WI38 (cell line): ENCODE measurements around the gene KRT9.

Experiments
- H3K4me3 ChIP-seq: 2 replicates; pipeline ENCODE4 v1.5.1; 2011; ENCODE audit warnings: low read depth, mild to moderate bottlenecking, control low read depth, low read length
- CTCF ChIP-seq: IDR thresholded peaks from 2 replicates; pipeline ENCODE4 v1.5.1; 2012; ENCODE audit warnings: low read depth, mild to moderate bottlenecking, control low read depth, low read length

Gene KRT9

DNA sequence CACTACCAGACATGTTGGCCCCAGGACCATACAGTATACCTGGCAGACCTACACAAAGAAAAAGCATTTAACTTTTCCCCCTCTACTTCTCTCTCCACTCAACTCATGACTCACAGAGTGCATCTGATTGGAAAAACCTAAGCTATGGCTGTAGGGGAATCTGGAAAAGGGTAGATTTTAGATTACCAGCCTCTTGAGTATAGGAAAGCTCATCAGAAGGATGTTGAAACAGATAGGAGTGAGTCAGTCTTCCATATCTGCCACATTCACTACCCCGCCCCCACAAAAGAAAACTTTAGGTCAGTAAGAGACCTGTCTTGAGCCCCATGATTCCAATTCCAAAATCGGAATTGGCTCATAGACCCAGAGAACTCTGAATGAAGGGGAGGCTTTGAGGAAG lies 12.3 kb downstream of the KRT9 start:
- no peak overlapping the region for H3K4me3 ChIP-seq

GRCh38 chr17:41556931-41557330 lies 14.9 kb downstream of the KRT9 start:
- no peak for TF ChIP-seq CTCF
- H3K4me3 ChIP-seq = no peak overlapping the region

More for the DNA sequence above, 12.3 kb downstream of the KRT9 start:
- no peak for TF ChIP-seq CTCF

- H3K4me3 ChIP-seq = no peak overlapping the region
- no peak for TF ChIP-seq CTCF
Measured at GRCh38 chr17:41556306-41556705, 15.6 kb downstream of the KRT9 start.

GRCh38 chr17:41555105-41555887 lies 16.6 kb downstream of the KRT9 start:
- no peak overlapping the region for H3K4me3 ChIP-seq
- no peak for TF ChIP-seq CTCF

- H3K4me3 ChIP-seq = no peak overlapping the region
- no peak for TF ChIP-seq CTCF
Measured at GRCh38 chr17:41553987-41554680, 17.7 kb downstream of the KRT9 start.

DNA sequence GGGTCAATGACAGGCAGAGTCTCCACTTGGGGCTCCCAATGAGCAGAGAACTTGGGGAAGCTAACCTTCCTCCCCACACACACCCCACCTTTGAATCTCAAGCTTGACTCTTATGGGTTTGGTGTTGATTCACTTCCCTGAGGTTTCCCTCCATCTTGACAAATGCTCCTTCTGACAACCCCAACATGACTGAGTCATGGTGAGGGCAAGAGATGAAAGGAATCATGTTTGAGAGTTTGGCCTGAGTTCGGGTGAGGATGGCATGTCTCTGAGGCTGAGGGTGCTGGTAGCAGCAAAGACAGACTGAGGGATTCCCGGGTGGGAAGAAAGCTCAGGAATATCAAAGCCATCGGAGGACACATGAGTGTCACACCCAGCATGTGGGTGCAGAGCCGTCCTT lies 18.7 kb downstream of the KRT9 start:
- no peak overlapping the region for H3K4me3 ChIP-seq
- no peak for TF ChIP-seq CTCF

GRCh38 chr17:41552455-41552854 lies 19.4 kb downstream of the KRT9 start:
- no peak overlapping the region for H3K4me3 ChIP-seq
- no peak for TF ChIP-seq CTCF
